Uterus (tissue), 4 donors: ENCODE results near the gene TRAF1. TPM values are rescaled to one million over a fixed set of nuclear protein-coding genes. Genes with fewer than 3 reads are reported as not detected.

Experiments
- DNase-seq, 2 donors: peaks; one replicate each; pipeline ENCODE4 v3.0.0-alpha.2; 2019 to 2020
- H3K27ac ChIP-seq, 2 donors: fragments of 200-600 bp; sonication (generic); 1 replicate in 1 of 2; 2 replicates in 1 of 2; pipeline ENCODE4 v1.5.1; 2016 to 2018
- H3K27me3 ChIP-seq, 2 donors: fragments of 200-600 bp; sonication (generic); one replicate each; pipeline ENCODE4 v1.5.1; 2018 to 2019; ENCODE audit warnings: control low read depth in 1 of 2
- H3K36me3 ChIP-seq, 2 donors: fragments of 200-600 bp; sonication (generic); one replicate each; pipeline ENCODE4 v1.5.1; 2019; ENCODE audit warnings: control low read depth in 1 of 2
- H3K4me1 ChIP-seq, 2 donors: fragments of 200-600 bp; sonication (generic); one replicate each; pipeline ENCODE4 v1.5.1; 2018 to 2019; ENCODE audit warnings: control low read depth in 1 of 2
- H3K4me3 ChIP-seq, 2 donors: fragments of 200-600 bp; sonication (generic); 1 replicate in 1 of 2; 2 replicates in 1 of 2; pipeline ENCODE4 v1.5.1; 2018 to 2019; ENCODE audit warnings: mild to moderate bottlenecking in 1 of 2
- H3K9me3 ChIP-seq, 2 donors: fragments of 200-600 bp; sonication (generic); one replicate each; pipeline ENCODE4 v1.5.1; 2019; ENCODE audit warnings: control low read depth in 1 of 2
- CTCF ChIP-seq, 4 experiments: fragments of 200-600 bp in 2 of 4; fragments of 450-650 bp in 2 of 4; sonication (generic) in 2 of 4; IDR thresholded peaks; one replicate each; pipeline ENCODE4 v1.5.1; 2016 to 2019; ENCODE audit warnings: antibody characterized with exemption in 4 of 4, mild to moderate bottlenecking in 2 of 4, moderate library complexity in 1 of 4
- POLR2A ChIP-seq, 2 donors: fragments of 450-650 bp; IDR thresholded peaks; one replicate each; pipeline ENCODE4 v1.6.1; 2016; ENCODE audit warnings: antibody characterized with exemption in 2 of 2, mild to moderate bottlenecking in 1 of 2, moderate library complexity in 1 of 2
- intact Hi-C: fragments of 100-400 bp; cut with DNase I; formaldehyde crosslinking; loops from one replicate; pipeline ENCODE4 v1.15.1; 2023; ENCODE audit warnings: low total_unique reads
- total RNA-seq, 4 donors: library from RNA; depleted of rRNA in 3 of 4; stranded (reverse); fragments of >200 nt in 3 of 4; gene quantifications; one replicate each; pipeline versions ENCODE4 v1.1.0 to v1.2.4, GENCODE V29; 2014 to 2023
- donor health status: DM: yes; HTN: yes; CAD: no.

The TRAF1 gene
- total RNA-seq, 4 donors from 2014 or later, result 0.51 to 8.7 (median 2.6) TPM

GRCh38 chr9:120931231-120932085, 4.9 kb upstream of the TRAF1 start:
- no peak for DNase-seq

GRCh38 chr9:120929229-120929791, 2.7 kb upstream of the TRAF1 start:
- Histone ChIP-seq H3K4me3 (peak overlapping the region; percentile 44 to 68), H3K27ac (peak overlapping the region; percentile 87 to 88), H3K9me3 (no peaks in the 10 kb centered on the region), H3K27me3 (no peaks in the 10 kb centered on the region), H3K4me1 (no peaks in the 10 kb centered on the region), H3K36me3 (no peaks in the 10 kb centered on the region)
- TF ChIP-seq CTCF (IDR thresholded peaks at IDR 0.05) (peak in 1 of 4 experiments; percentile 38), POLR2A (IDR thresholded peaks at IDR 0.05) (no peak)
- DNase-seq, result no peak
- intact Hi-C loops, result no loop called here

More at GRCh38 chr9:120931231-120932085, 4.9 kb upstream of the TRAF1 start:
- H3K9me3 ChIP-seq, result no peaks in the 10 kb centered on the region
- no peaks in the 10 kb centered on the region for H3K36me3 ChIP-seq
- no peak overlapping the region for H3K4me3 ChIP-seq
- peaks cover 7 to 15% of the 10 kb centered on the region in 2 donors for H3K4me1 ChIP-seq
- intact Hi-C loops, result no loop called here
- no peaks in the 10 kb centered on the region for H3K27me3 ChIP-seq
- TF ChIP-seq POLR2A (IDR thresholded peaks at IDR 0.05) (no peak), CTCF (IDR thresholded peaks at IDR 0.05) (no peak)
- H3K27ac ChIP-seq, result peak overlapping the region; percentile 72 to 81

- H3K36me3 ChIP-seq, result no peaks in the 10 kb centered on the region
- peak; percentile 67 to 75 for DNase-seq
- H3K4me1 ChIP-seq, result no peaks in the 10 kb centered on the region
- intact Hi-C loops, result no loop called here
- TF ChIP-seq CTCF (IDR thresholded peaks at IDR 0.05) (peak in 1 of 4 experiments; percentile 39), POLR2A (IDR thresholded peaks at IDR 0.05) (peak in 1 of 2 donors; percentile 51)
- peak overlapping the region; percentile 87 to 88 for H3K27ac ChIP-seq
- H3K4me3 ChIP-seq, result peak overlapping the region; percentile 44 to 68
- H3K9me3 ChIP-seq, result no peaks in the 10 kb centered on the region
- no peaks in the 10 kb centered on the region for H3K27me3 ChIP-seq
Observed at GRCh38 chr9:120928483-120929228, 2.1 kb upstream of the TRAF1 start.

GRCh38 chr9:120928015-120928482, 1.5 kb upstream of the TRAF1 start:
- peak in 1 of 2 donors; percentile 63 for DNase-seq
- intact Hi-C loops, result no loop called here
- H3K4me3 ChIP-seq, result peak overlapping the region; percentile 44 to 68
- peak overlapping the region; percentile 87 to 88 for H3K27ac ChIP-seq
- H3K4me1 ChIP-seq, result no peaks in the 10 kb centered on the region
- no peaks in the 10 kb centered on the region for H3K36me3 ChIP-seq
- no peaks in the 10 kb centered on the region for H3K27me3 ChIP-seq
- TF ChIP-seq CTCF (IDR thresholded peaks at IDR 0.05) (no peak), POLR2A (IDR thresholded peaks at IDR 0.05) (no peak)
- no peaks in the 10 kb centered on the region for H3K9me3 ChIP-seq
